Loucy (cell line): ENCODE measurements around the gene CDC73.

Experiments
- EZH2phosphoT487 ChIP-seq: fragments of 200-600 bp; IDR thresholded peaks from 2 replicates; pipeline ENCODE4 v1.6.1; 2018; ENCODE audit warnings: antibody characterized with exemption, mild to moderate bottlenecking, moderate library complexity, borderline replicate concordance
- TF ChIP-seq, protein P1 (sequence below): fragments of 200-600 bp; sonication (generic); conservative IDR thresholded peaks from 2 replicates; pipeline ENCODE4 v1.5.1; 2014; ENCODE audit warnings: mild to moderate bottlenecking, antibody characterized with exemption, low read length

- TF ChIP-seq, protein P1, sequence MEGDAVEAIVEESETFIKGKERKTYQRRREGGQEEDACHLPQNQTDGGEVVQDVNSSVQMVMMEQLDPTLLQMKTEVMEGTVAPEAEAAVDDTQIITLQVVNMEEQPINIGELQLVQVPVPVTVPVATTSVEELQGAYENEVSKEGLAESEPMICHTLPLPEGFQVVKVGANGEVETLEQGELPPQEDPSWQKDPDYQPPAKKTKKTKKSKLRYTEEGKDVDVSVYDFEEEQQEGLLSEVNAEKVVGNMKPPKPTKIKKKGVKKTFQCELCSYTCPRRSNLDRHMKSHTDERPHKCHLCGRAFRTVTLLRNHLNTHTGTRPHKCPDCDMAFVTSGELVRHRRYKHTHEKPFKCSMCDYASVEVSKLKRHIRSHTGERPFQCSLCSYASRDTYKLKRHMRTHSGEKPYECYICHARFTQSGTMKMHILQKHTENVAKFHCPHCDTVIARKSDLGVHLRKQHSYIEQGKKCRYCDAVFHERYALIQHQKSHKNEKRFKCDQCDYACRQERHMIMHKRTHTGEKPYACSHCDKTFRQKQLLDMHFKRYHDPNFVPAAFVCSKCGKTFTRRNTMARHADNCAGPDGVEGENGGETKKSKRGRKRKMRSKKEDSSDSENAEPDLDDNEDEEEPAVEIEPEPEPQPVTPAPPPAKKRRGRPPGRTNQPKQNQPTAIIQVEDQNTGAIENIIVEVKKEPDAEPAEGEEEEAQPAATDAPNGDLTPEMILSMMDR: no peak
- no peak for TF ChIP-seq EZH2phosphoT487
These were observed 7.9 kb upstream of the CDC73 start for GRCh38 chr1:193113992-193114332.
